HG02678 (cell line): ENCODE measurements around the gene SKP1.
"Not testable (repeated sequence)": the region's sequence is repeated elsewhere in the genome, so short reads cannot be mapped to it uniquely, and the experiment has no call there.

Experiments used
- ATAC-seq: cut with Tn5 transposase; IDR thresholded peaks from one replicate; pipeline ENCODE4 v1.9.1; 2021; ENCODE audit warnings: mild to moderate bottlenecking, moderate library complexity; ENCODE audit not compliant: unreplicated experiment

Gene SKP1

GRCh38 chr5:134176511-134177368 is at the start of gene SKP1:
TSS of gene SKP1 (minus strand) at chr5:134176950. CDS start at chr5:134174022, 2,928 bp downstream.
- ATAC-seq, result peak; percentile 70

DNA sequence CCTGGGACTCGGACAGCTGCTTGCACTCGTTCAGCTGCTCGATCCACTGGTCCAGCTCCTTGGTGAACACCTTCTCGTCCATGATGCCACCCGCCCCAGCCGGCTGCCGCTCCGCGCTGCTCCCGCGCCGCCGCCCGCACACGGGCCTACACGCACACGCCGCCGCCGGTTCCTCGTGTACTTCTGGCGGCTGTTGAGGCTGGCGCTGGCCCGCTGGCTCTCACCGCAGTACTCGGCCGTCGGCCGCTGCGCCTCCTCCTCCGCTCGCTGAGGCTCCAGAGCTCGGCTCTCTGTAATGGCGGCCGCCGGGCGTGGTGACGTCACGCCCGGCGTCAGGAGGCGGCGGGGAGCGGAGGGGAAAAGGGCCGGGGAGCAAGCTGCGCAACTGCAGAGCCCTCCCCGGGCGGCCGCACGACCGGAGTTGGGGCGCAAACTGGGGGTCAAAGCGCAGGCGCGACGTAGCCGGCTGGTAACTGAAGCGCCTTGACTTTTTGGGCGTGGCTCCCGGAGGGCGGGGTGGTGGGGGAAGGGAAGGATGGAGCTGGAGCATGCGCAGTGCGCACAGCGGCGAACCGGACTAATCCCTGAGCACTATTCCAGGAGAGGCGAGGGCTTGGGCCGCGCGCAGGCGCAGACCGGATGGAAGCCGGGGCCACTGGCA is 49.2 kb upstream of the SKP1 start, which contains the start of gene PPP2CA:
Gene PPP2CA, minus strand, starts transcription at position 294 of the 661 bp plus-strand sequence. Its CDS starts 212 bp downstream, at position 82.
- ATAC-seq, result peak; percentile 80

DNA sequence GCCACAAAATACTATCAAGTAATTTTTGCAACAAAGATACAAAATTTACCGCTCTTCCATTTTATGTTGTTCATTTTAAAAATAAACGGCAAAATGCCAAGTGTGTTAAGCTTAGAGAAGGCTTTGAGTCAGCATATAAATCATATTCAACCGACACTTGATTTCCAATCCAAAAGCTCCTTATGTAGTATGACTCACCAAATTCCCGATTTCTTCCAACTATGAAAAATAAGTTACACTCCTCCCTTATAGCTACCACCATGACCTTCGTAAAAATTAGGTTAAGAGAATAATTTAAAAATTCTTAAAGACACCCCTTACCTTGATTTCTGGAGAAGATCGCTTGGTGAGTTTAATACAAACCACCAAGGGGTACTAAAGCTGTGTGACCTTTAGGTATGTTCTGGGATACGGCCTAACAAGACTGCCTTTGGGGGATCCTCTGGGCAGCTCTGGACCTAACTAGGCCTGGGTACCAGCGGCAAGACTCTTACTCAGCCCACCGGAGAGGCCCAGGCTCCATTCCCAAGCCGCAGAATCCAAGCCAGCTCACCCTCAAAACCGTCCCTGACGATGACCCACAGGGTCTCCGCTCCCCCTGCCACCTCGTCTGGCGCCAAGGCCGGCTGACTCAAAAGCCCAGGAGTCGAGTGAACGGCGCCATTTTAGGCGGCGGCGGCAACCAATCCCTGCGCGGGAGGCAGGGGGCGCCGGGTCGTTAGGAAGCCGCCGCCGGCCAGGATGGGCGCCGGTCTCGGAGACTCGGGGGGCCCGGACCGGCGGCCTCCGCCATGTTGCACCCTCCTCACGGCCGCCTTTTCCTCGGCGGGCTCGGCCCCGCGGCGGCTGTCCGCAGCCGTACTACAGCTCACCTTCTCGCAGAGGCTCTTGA is 48.4 kb upstream of the SKP1 start:
- peak; percentile 33 for ATAC-seq

DNA sequence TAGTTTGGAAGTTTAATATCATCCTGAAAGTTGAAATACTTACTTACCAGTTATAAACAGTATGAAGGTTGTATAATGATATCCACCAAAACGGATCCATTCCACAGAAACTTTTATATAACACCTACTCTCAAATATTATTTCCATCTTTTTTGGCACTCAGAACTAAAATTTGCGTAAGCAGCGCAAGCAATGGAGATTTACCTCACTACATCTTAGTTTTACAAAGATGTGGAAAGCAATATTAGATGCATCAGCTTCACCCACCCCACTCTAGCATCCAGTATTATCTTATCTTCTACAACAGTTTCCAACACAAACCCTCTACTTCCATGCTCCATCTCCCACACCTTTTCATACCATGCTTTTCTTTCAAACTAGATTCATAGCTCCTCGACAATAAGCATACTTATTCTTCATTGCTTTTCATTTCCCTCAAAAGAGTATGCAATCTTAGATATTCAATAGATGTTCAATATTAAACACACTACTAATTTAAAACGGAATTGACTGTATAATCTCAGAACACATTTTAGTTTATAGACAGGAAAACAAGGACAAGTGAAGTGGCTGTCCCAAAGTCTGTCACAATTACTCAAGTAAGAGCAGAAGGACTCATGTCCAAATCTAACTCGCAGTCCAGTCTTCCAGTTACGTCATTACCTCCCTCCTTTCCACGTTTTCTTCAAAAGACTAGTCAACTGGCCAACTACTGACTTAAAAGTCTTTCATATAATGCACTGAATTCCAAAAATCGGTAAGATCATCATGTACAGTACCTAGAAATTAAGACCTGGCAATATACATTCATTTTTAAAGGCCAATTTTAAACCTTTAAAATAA is 46.9 kb upstream of the SKP1 start:
- no peak for ATAC-seq

DNA sequence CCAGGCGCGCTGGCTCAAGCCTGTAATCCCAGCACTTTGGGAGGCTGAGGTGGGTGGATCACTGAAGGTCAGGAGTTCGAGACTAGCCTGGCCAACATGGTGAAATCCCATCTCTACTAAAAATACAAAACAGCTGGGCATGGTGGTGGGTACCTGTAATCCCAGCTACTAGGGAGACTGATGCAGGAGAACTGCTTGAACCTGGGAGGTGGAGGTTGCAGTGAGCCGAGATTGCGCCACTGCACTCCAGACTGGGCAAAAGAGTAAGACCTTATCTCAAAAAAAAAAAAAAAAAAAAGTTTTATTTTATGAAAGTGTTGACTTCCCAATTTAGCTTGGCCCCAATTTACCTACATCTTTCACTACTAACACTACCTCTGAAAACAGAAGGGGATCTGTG is 44.9 kb upstream of the SKP1 start:
- ATAC-seq, result not testable (repeated sequence)

DNA sequence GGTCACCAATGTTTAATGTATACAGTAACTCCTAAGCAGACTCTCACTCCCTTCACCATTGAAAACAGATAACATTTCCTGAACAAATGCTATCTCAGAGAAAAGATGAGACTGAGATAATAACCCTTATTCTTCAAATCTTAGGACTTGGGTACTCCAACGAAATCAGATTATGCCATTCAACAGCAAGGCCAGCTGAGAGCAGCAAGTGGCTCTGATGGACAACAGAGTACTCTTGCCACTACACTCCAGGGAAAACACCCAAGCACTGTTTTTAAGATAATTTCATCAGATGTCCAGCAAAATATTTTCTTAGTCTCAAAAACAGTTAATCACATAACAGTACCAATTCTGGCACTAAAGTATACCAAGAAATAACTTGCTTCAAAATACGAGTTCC is 39.0 kb upstream of the SKP1 start:
- ATAC-seq, result no peak

DNA sequence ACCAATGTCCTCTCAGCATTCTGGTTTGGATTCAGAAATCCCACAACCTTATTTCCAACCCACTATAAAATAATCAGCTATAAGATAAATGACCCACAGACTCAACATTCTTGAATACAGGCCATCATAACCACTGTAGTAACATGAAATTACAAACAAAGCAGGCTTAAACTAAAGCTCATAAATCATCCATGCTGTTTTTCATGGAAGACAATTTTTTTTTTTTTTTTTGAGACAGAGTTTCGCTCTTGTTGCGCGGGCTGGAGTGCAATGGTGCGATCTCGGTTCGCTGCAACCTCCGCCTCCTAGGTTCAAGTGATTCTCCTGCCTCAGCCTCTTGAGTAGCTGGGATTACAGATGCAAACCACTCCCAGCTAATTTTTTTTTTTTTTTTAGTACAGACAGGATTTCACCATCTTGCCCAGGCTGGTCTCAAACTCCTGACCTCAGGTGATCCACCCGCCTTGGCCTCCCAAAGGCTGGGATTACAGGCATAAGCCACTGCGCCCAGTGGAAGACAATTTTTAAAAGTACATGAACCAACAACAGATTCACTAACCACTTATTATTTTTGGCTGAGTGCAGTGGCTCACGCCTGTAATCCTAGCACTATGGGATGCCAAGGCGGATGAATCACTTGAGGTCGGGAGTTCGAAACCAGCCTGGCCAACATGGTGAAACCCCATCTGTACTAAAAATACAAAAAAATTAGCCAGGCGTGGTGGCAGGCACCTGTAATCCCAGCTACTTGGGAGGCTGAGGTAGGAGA is 34.7 kb upstream of the SKP1 start:
- ATAC-seq, result not testable (repeated sequence)

DNA sequence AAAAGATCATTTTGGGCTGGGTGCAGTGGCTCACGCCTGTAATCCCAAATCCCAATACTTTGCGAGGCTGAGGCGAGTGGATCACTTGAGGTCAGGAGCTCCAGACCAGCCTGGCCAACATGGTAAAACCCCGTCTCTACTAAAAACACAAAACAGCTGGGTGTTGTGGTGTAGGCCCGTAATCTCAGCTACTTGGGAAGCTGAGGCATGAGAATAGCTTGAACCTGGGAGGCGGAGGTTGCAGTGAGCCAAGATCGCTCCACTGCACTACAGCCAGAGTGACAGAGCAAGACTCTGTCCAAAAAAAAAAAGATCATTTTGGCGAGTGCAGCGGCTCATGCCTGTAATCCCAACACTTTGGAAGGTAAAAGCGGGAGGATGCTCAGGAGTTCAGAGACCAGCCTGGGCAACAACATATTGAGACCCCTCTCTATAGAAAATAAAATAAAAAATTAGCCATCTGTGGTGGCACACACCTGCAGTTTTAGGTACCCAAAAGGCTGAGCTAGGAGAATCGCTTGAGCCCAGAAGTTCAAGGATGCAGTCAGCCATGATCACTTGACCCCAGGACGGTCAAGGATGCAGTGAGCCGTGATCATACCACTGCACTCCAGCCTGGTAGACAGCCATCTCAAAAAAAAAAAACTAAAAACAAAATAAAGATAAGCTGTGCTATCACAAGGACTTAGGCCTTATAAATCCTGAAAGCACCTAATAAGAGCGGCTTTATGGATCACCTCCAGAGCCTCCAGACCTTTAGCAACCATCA is 32.9 kb upstream of the SKP1 start:
- ATAC-seq, result no peak

- ATAC-seq, result no peak
Observed at GRCh38 chr5:134207696-134208095, 30.9 kb upstream of the SKP1 start.

DNA sequence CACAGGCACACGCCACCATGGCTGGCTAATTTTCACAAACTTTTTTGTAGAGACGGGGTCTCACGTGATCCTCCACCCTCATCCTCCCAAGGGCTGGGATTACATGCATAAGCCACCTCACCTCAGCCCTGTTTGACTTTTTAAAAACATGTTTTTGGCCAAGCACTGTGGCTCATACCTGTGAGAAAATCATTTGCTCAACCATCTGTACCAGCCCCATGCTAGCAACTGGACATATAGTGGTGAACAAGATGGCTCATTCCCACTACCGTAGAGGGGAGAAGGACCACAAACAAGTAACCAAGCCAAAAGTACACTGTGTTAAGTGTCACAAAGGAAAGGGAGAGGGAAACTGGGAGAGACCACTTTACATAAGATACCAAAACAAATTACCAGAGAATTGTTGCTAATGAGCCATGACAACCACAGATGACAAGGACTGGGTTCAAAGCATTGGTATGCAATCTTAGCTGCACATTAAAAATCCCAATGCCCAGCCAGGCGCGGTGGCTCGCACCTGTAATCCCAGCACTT is 29.9 kb upstream of the SKP1 start:
- ATAC-seq, result no peak

- no peak for ATAC-seq
Observed at GRCh38 chr5:134204575-134204974, 27.8 kb upstream of the SKP1 start.

DNA sequence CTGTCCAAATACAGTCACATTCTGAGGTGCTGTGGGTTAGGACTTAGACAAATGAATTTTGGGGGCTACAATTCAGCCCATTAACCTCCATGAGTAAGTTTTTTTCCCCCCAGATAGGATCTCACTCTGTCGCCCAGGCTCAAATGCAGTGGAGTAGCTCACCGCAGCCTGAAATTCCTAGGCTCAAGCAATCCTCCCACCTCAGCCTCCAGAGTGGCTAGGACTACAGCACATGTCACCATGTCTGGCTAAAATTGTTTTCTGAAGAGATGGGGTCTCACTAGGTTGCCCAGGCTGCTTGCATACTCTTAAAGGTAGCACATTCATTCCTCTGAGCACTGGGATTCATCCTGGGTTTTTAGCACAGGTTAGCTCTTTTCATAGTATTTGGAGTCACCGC is 26.9 kb upstream of the SKP1 start:
- no peak for ATAC-seq

GRCh38 chr5:134195666-134196065 is 18.9 kb upstream of the SKP1 start:
- no peak for ATAC-seq

GRCh38 chr5:134189031-134189430 is 12.3 kb upstream of the SKP1 start:
- no peak for ATAC-seq

DNA sequence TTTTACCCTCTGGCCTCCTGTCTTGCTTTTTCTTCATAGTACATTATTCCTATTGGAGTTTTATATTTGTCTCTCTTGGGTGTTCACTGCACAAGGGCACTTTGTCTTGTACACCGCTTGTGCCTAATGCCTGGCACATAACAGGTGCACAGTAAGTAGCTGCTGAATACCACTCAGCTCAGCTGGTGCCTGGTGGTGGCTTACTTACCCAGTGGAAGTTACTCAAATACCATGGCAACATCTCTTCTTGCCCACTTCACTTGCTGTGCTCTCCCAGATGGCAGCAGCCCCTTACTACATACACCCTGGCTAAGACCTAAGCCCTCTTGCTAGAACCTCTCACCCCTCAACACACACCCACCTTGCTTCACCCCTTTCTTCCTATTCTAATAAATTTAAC is 11.3 kb upstream of the SKP1 start:
- ATAC-seq, result no peak

GRCh38 chr5:134184155-134185135 is 7.7 kb upstream of the SKP1 start:
- peak; percentile 74 for ATAC-seq

- no peak for ATAC-seq
Observed at GRCh38 chr5:134183481-134183880, 6.7 kb upstream of the SKP1 start.
